ENCODE results near the gene BCL11B.
A peak's percentile ranks its signal among the peaks of the same experiment; 100 is the strongest.

Gene BCL11B

GRCh38 chr14:99263564-99264330, 8.2 kb downstream of the BCL11B start:
- H3K9me3 ChIP-seq (ENCODE audit: control insufficient read depth, insufficient read depth, low read length), result no peaks in the 10 kb centered on the region
- H3K36me3 ChIP-seq (ENCODE audit: control insufficient read depth, insufficient read depth, low read length), result no peaks in the 10 kb centered on the region
- H3K27me3 ChIP-seq (ENCODE audit: control insufficient read depth, insufficient read depth, low read length), result peaks cover 36% of the 10 kb centered on the region
- no peak overlapping the region for H3K9ac ChIP-seq (ENCODE audit: low read depth, low read length)
- H3K4me1 ChIP-seq (ENCODE audit: control insufficient read depth, insufficient read depth, low read length), result peaks cover 22% of the 10 kb centered on the region
- peak overlapping the region; percentile 31 for H3K4me3 ChIP-seq (ENCODE audit: low read depth, low read length)

GRCh38 chr14:99262977-99263448, 9.0 kb downstream of the BCL11B start:
- no peak overlapping the region for H3K9ac ChIP-seq (ENCODE audit: low read depth, low read length)
- no peaks in the 10 kb centered on the region for H3K36me3 ChIP-seq (ENCODE audit: control insufficient read depth, insufficient read depth, low read length)
- H3K4me3 ChIP-seq (ENCODE audit: low read depth, low read length), result peak overlapping the region; percentile 31
- H3K9me3 ChIP-seq (ENCODE audit: control insufficient read depth, insufficient read depth, low read length), result no peaks in the 10 kb centered on the region
- peaks cover 24% of the 10 kb centered on the region for H3K4me1 ChIP-seq (ENCODE audit: control insufficient read depth, insufficient read depth, low read length)
- H3K27me3 ChIP-seq (ENCODE audit: control insufficient read depth, insufficient read depth, low read length), result peaks cover 30% of the 10 kb centered on the region

- Histone ChIP-seq H3K27me3 (ENCODE audit: control insufficient read depth, insufficient read depth, low read length) (peaks cover 23% of the 10 kb centered on the region), H3K36me3 (ENCODE audit: control insufficient read depth, insufficient read depth, low read length) (no peaks in the 10 kb centered on the region), H3K9ac (ENCODE audit: low read depth, low read length) (no peak overlapping the region), H3K9me3 (ENCODE audit: control insufficient read depth, insufficient read depth, low read length) (no peaks in the 10 kb centered on the region), H3K4me1 (ENCODE audit: control insufficient read depth, insufficient read depth, low read length) (peaks cover 20% of the 10 kb centered on the region), H3K4me3 (ENCODE audit: low read depth, low read length) (peak overlapping the region; percentile 31)
Observed at GRCh38 chr14:99261912-99262787, 9.8 kb downstream of the BCL11B start.

- no peaks in the 10 kb centered on the region for H3K9me3 ChIP-seq (ENCODE audit: control insufficient read depth, insufficient read depth, low read length)
- peaks cover 16% of the 10 kb centered on the region for H3K4me1 ChIP-seq (ENCODE audit: control insufficient read depth, insufficient read depth, low read length)
- no peak overlapping the region for H3K4me3 ChIP-seq (ENCODE audit: low read depth, low read length)
- peaks cover 14% of the 10 kb centered on the region for H3K27me3 ChIP-seq (ENCODE audit: control insufficient read depth, insufficient read depth, low read length)
- no peak overlapping the region for H3K9ac ChIP-seq (ENCODE audit: low read depth, low read length)
- H3K36me3 ChIP-seq (ENCODE audit: control insufficient read depth, insufficient read depth, low read length), result no peaks in the 10 kb centered on the region
Observed at GRCh38 chr14:99260587-99261551, 11.1 kb downstream of the BCL11B start.

- peaks cover 12% of the 10 kb centered on the region for H3K27me3 ChIP-seq (ENCODE audit: control insufficient read depth, insufficient read depth, low read length)
- peaks cover 16% of the 10 kb centered on the region for H3K4me1 ChIP-seq (ENCODE audit: control insufficient read depth, insufficient read depth, low read length)
- no peaks in the 10 kb centered on the region for H3K36me3 ChIP-seq (ENCODE audit: control insufficient read depth, insufficient read depth, low read length)
- H3K4me3 ChIP-seq (ENCODE audit: low read depth, low read length), result no peak overlapping the region
- no peak overlapping the region for H3K9ac ChIP-seq (ENCODE audit: low read depth, low read length)
- H3K9me3 ChIP-seq (ENCODE audit: control insufficient read depth, insufficient read depth, low read length), result no peaks in the 10 kb centered on the region
Observed at GRCh38 chr14:99260116-99260515, 11.9 kb downstream of the BCL11B start.

- no peak overlapping the region for H3K9ac ChIP-seq (ENCODE audit: low read depth, low read length)
- no peak overlapping the region for H3K4me3 ChIP-seq (ENCODE audit: low read depth, low read length)
- no peaks in the 10 kb centered on the region for H3K36me3 ChIP-seq (ENCODE audit: control insufficient read depth, insufficient read depth, low read length)
- no peaks in the 10 kb centered on the region for H3K9me3 ChIP-seq (ENCODE audit: control insufficient read depth, insufficient read depth, low read length)
- H3K27me3 ChIP-seq (ENCODE audit: control insufficient read depth, insufficient read depth, low read length), result peaks cover 6% of the 10 kb centered on the region
- H3K4me1 ChIP-seq (ENCODE audit: control insufficient read depth, insufficient read depth, low read length), result peaks cover 16% of the 10 kb centered on the region
Observed at GRCh38 chr14:99258876-99259726, 12.9 kb downstream of the BCL11B start.

- Histone ChIP-seq H3K9ac (ENCODE audit: low read depth, low read length) (no peak overlapping the region), H3K4me1 (ENCODE audit: control insufficient read depth, insufficient read depth, low read length) (peaks cover 13% of the 10 kb centered on the region), H3K4me3 (ENCODE audit: low read depth, low read length) (no peak overlapping the region), H3K27me3 (ENCODE audit: control insufficient read depth, insufficient read depth, low read length) (peaks cover 4% of the 10 kb centered on the region), H3K36me3 (ENCODE audit: control insufficient read depth, insufficient read depth, low read length) (no peaks in the 10 kb centered on the region), H3K9me3 (ENCODE audit: control insufficient read depth, insufficient read depth, low read length) (no peaks in the 10 kb centered on the region)
Observed at GRCh38 chr14:99258341-99258861, 13.6 kb downstream of the BCL11B start.

- no peaks in the 10 kb centered on the region for H3K27me3 ChIP-seq (ENCODE audit: control insufficient read depth, insufficient read depth, low read length)
- no peak overlapping the region for H3K4me3 ChIP-seq (ENCODE audit: low read depth, low read length)
- peaks cover 13% of the 10 kb centered on the region for H3K4me1 ChIP-seq (ENCODE audit: control insufficient read depth, insufficient read depth, low read length)
- H3K36me3 ChIP-seq (ENCODE audit: control insufficient read depth, insufficient read depth, low read length), result no peaks in the 10 kb centered on the region
- H3K9me3 ChIP-seq (ENCODE audit: control insufficient read depth, insufficient read depth, low read length), result no peaks in the 10 kb centered on the region
- no peak overlapping the region for H3K9ac ChIP-seq (ENCODE audit: low read depth, low read length)
Observed at GRCh38 chr14:99257673-99258221, 14.2 kb downstream of the BCL11B start.

- Histone ChIP-seq H3K4me3 (ENCODE audit: low read depth, low read length) (no peak overlapping the region), H3K27me3 (ENCODE audit: control insufficient read depth, insufficient read depth, low read length) (no peaks in the 10 kb centered on the region), H3K4me1 (ENCODE audit: control insufficient read depth, insufficient read depth, low read length) (peaks cover 16% of the 10 kb centered on the region), H3K9me3 (ENCODE audit: control insufficient read depth, insufficient read depth, low read length) (no peaks in the 10 kb centered on the region), H3K36me3 (ENCODE audit: control insufficient read depth, insufficient read depth, low read length) (no peaks in the 10 kb centered on the region), H3K9ac (ENCODE audit: low read depth, low read length) (no peak overlapping the region)
Observed at GRCh38 chr14:99257122-99257672, 14.8 kb downstream of the BCL11B start.

GRCh38 chr14:99256483-99256874, 15.5 kb downstream of the BCL11B start:
- no peak overlapping the region for H3K9ac ChIP-seq (ENCODE audit: low read depth, low read length)
- peaks cover 12% of the 10 kb centered on the region for H3K4me1 ChIP-seq (ENCODE audit: control insufficient read depth, insufficient read depth, low read length)
- no peaks in the 10 kb centered on the region for H3K27me3 ChIP-seq (ENCODE audit: control insufficient read depth, insufficient read depth, low read length)
- H3K4me3 ChIP-seq (ENCODE audit: low read depth, low read length), result no peak overlapping the region
- no peaks in the 10 kb centered on the region for H3K9me3 ChIP-seq (ENCODE audit: control insufficient read depth, insufficient read depth, low read length)
- no peaks in the 10 kb centered on the region for H3K36me3 ChIP-seq (ENCODE audit: control insufficient read depth, insufficient read depth, low read length)
